HCT116 (cell line): ENCODE data around the gene ADIG. TPM values are rescaled to one million over a fixed set of nuclear protein-coding genes. Genes with fewer than 3 reads are reported as not detected.

Experiments
- ATAC-seq: fragments of 200-7000 bp; cut with Tn5 transposase; 2 replicates; pipeline ENCODE4 v1.9.1; 2020; ENCODE audit warnings: mild to moderate bottlenecking, moderate library complexity
- BruUV-seq: library from RNA; stranded (reverse); fragments of 400-500 nt; replicated peaks from 2 replicates; lab custom pipeline; 2021; lab: Mats Ljungman, UMichigan
- CTCF ChIA-PET: fragments of 300-600 bp; sonication (Branson Sonifier 250); formaldehyde crosslinking; loops from one replicate; lab custom pipeline; 2021; ENCODE audit warnings: antibody characterized with exemption; lab: Charles Lee
- POLR2A ChIA-PET: fragments of 300-600, 350-600 bp; sonication (Branson Sonifier 250); formaldehyde crosslinking; loops from one replicate; lab custom pipeline; 2021; ENCODE audit warnings: antibody characterized with exemption; lab: Charles Lee
- RAD21 ChIA-PET, 2 experiments: fragments of 300-600 bp; sonication (Branson Sonifier 250); formaldehyde crosslinking; loops; one replicate each; lab custom pipeline; 2023; ENCODE audit warnings: low total read pairs in 2 of 2; ENCODE audit not compliant: uncharacterized antibody in 2 of 2, unreplicated experiment in 2 of 2, low non-redundant PET in 1 of 2; lab: Charles Lee
- DNase-seq: peaks from one replicate; pipeline ENCODE4 v3.0.0-alpha.2; 2010; ENCODE audit warnings: low read depth, low spot score
- H2AFZ ChIP-seq: fragments of 200-600 bp; shearing (Covaris generic), sonication (generic); 2 replicates; pipeline ENCODE4 v1.6.1; 2017; ENCODE audit warnings: low read depth, mixed run types, mixed read lengths, antibody characterized with exemption, low read length; ENCODE audit not compliant: poor library complexity, severe bottlenecking
- H3K27ac ChIP-seq: 2 replicates; pipeline ENCODE4 v1.5.1; 2012; ENCODE audit warnings: low read depth, low read length
- H3K27me3 ChIP-seq: fragments of 200-600 bp; sonication (generic); 2 replicates; pipeline ENCODE4 v1.6.1; 2016; ENCODE audit warnings: mixed run types, low read length, mixed read lengths; ENCODE audit not compliant: insufficient read depth
- H3K36me3 ChIP-seq, 2 experiments: fragments of 200-500 bp in 1 of 2; fragments of 200-600 bp in 1 of 2; sonication (Bioruptor generic) in 1 of 2; sonication (generic) in 1 of 2; 2 replicates each; pipeline versions ENCODE4 v1.5.1 to v1.6.1; 2014 to 2016; ENCODE audit warnings: low read length in 2 of 2, inconsistent platforms in 1 of 2, mixed read lengths in 1 of 2, mixed run types in 1 of 2; ENCODE audit not compliant: insufficient read depth in 2 of 2, control insufficient read depth in 1 of 2
- H3K4me1 ChIP-seq, 2 experiments: fragments of 200-600 bp in 1 of 2; sonication (generic) in 1 of 2; 2 replicates each; pipeline versions ENCODE4 v1.5.1 to v1.6.1; 2012 to 2017; ENCODE audit warnings: low read length in 2 of 2, inconsistent platforms in 1 of 2, mild to moderate bottlenecking in 1 of 2, mixed read lengths in 1 of 2, mixed run types in 1 of 2, moderate library complexity in 1 of 2; ENCODE audit not compliant: insufficient read depth in 2 of 2, control insufficient read depth in 1 of 2
- H3K4me2 ChIP-seq: fragments of 200-600 bp; sonication (generic); 2 replicates; pipeline ENCODE4 v1.6.1; 2017; ENCODE audit warnings: mixed run types, low read length, mixed read lengths
- H3K4me3 ChIP-seq, 2 experiments: fragments of 200-600 bp in 1 of 2; sonication (generic) in 1 of 2; replicated peaks in 1 of 2; 2 replicates each; pipeline ENCODE4 v1.5.1; 2011 to 2016; ENCODE audit warnings: low read length in 2 of 2, control low read depth in 1 of 2, low read depth in 1 of 2, mild to moderate bottlenecking in 1 of 2, mixed read lengths in 1 of 2, mixed run types in 1 of 2
- H3K79me2 ChIP-seq: fragments of 200-600 bp; sonication (generic); 2 replicates; pipeline ENCODE4 v1.6.1; 2017; ENCODE audit warnings: mild to moderate bottlenecking, mixed run types, low read length, moderate library complexity, mixed read lengths; ENCODE audit not compliant: insufficient read depth
- H3K9ac ChIP-seq: fragments of 200-600 bp; sonication (generic); 2 replicates; pipeline ENCODE4 v1.6.1; 2016; ENCODE audit warnings: low read length, mixed read lengths
- H3K9me2 ChIP-seq: fragments of 200-600 bp; sonication (generic), shearing (Covaris generic); 2 replicates; pipeline ENCODE4 v1.6.1; 2017; ENCODE audit warnings: mixed run types, mild to moderate bottlenecking, moderate library complexity; ENCODE audit not compliant: insufficient read depth
- H3K9me3 ChIP-seq, 2 experiments: fragments of 200-500 bp in 1 of 2; fragments of 200-600 bp in 1 of 2; sonication (Bioruptor generic) in 1 of 2; sonication (generic) in 1 of 2; 2 replicates each; pipeline ENCODE4 v1.6.1; 2014 to 2017; ENCODE audit warnings: low read length in 2 of 2, mixed read lengths in 2 of 2, inconsistent platforms in 1 of 2, low read depth in 1 of 2, mild to moderate bottlenecking in 1 of 2, mixed run types in 1 of 2, moderate library complexity in 1 of 2; ENCODE audit not compliant: control insufficient read depth in 1 of 2, insufficient read depth in 1 of 2
- H4K20me1 ChIP-seq: fragments of 200-600 bp; sonication (generic), shearing (Covaris generic); 2 replicates; pipeline ENCODE4 v1.6.1; 2017; ENCODE audit warnings: mixed run types, mild to moderate bottlenecking, moderate library complexity; ENCODE audit not compliant: insufficient read depth
- ATF3 ChIP-seq: IDR thresholded peaks from 2 replicates; pipeline ENCODE4 v1.6.1; 2012
- CEBPB ChIP-seq: IDR thresholded peaks from 2 replicates; pipeline ENCODE4 v1.6.1; 2012; ENCODE audit warnings: low read depth
- ELF1 ChIP-seq: IDR thresholded peaks from 2 replicates; pipeline ENCODE4 v1.6.1; 2012; ENCODE audit warnings: low read depth, borderline replicate concordance
- EZH2phosphoT487 ChIP-seq: fragments of 200-600 bp; IDR thresholded peaks from 2 replicates; pipeline ENCODE4 v1.6.1; 2018; ENCODE audit warnings: antibody characterized with exemption, borderline replicate concordance
- FOSL1 ChIP-seq: IDR thresholded peaks from 2 replicates; pipeline ENCODE4 v1.6.1; 2012; ENCODE audit warnings: low read depth
- MAX ChIP-seq: IDR thresholded peaks from 2 replicates; pipeline ENCODE4 v1.6.1; 2012
- POLR2A ChIP-seq: IDR thresholded peaks from 2 replicates; pipeline ENCODE4 v1.7.0; 2011; ENCODE audit warnings: borderline replicate concordance; ENCODE audit not compliant: insufficient read depth, insufficient read length; ENCODE audit errors: extremely low read depth
- SP1 ChIP-seq: IDR thresholded peaks from 2 replicates; pipeline ENCODE4 v1.6.1; 2012; ENCODE audit warnings: low read depth
- SRF ChIP-seq: IDR thresholded peaks from 2 replicates; pipeline ENCODE4 v1.6.1; 2012; ENCODE audit warnings: low read depth
- intact Hi-C: fragments of 100-400 bp; cut with micrococcal nuclease; formaldehyde crosslinking; loops from 2 replicates; pipeline ENCODE4 v1.10.0; 2022
- total RNA-seq: library from RNA; stranded (reverse); gene quantifications from one replicate; pipeline ENCODE4 v1.2.1, GENCODE V29; 2021; ENCODE audit not compliant: unreplicated experiment

Gene ADIG
- total RNA-seq, 1 experiment from 2014 or later = not detected

GRCh38 chr20:38624084-38624483 is 43.1 kb downstream of the ADIG start (continued):
- TF ChIP-seq SRF (no peak), SP1 (no peak), ATF3 (no peak), FOSL1 (no peak), POLR2A (no peak), EZH2phosphoT487 (no peak), MAX (no peak)

- CTCF ChIA-PET = no interaction called here
- no peak overlapping the region for H3K27ac ChIP-seq
- BruUV-seq = no TSS peak
- ATAC-seq = no peak
- H3K4me3 ChIP-seq = no peak overlapping the region
- no peak for DNase-seq
- RAD21 ChIA-PET = interaction anchor here in 1 of 2 experiments (0.5 kb wide), 1 partner anchor 259 kb away, joined by 4 read pairs; no protein-coding TSS in a partner anchor
- intact Hi-C loops = no loop called here
- H2AFZ ChIP-seq = no peak overlapping the region
- no peaks in the 10 kb centered on the region for H3K79me2 ChIP-seq
- no peaks in the 10 kb centered on the region for H3K9me2 ChIP-seq
- H3K27me3 ChIP-seq = no peaks in the 10 kb centered on the region
- no peaks in the 10 kb centered on the region for H4K20me1 ChIP-seq
- H3K9me3 ChIP-seq = no peaks in the 10 kb centered on the region
- POLR2A ChIA-PET = no interaction called here
- H3K9ac ChIP-seq = no peak overlapping the region
- H3K4me2 ChIP-seq = no peak overlapping the region
- 0 out of 4 replicates have a peak, but pooled peaks cover 0 to 4% of the 10 kb centered on the region in 2 experiments for H3K4me1 ChIP-seq
- no peaks in the 10 kb centered on the region for H3K36me3 ChIP-seq
- TF ChIP-seq CEBPB (no peak), ELF1 (no peak)
Measured at GRCh38 chr20:38625896-38626295, 44.9 kb downstream of the ADIG start.
